PC-9 (cell line): ENCODE results near the gene MAK. TPM values are rescaled to one million over a fixed set of nuclear protein-coding genes. Genes with fewer than 3 reads are reported as not detected.
"Not testable (repeated sequence)": the region's sequence is repeated elsewhere in the genome, so short reads cannot be mapped to it uniquely, and the experiment has no call there.

Experiments
- BruUV-seq: library from RNA; stranded (reverse); fragments of 400-500 nt; replicated peaks from 2 replicates; lab custom pipeline; 2021; lab: Mats Ljungman, UMichigan
- CTCF ChIA-PET: fragments of 300-600 bp; sonication (Branson Sonifier 250); formaldehyde crosslinking; loops from one replicate; lab custom pipeline; 2022; ENCODE audit warnings: antibody characterized with exemption; lab: Charles Lee
- POLR2A ChIA-PET: fragments of 300-600 bp; sonication (Branson Sonifier 250); formaldehyde crosslinking; loops from one replicate; lab custom pipeline; 2022; ENCODE audit warnings: antibody characterized with exemption; ENCODE audit not compliant: unreplicated experiment; lab: Charles Lee
- DNase-seq, 2 experiments: peaks; one replicate each; pipeline versions ENCODE4 v3.0.0 to v3.0.0-alpha.2; 2015 to 2022; ENCODE audit warnings: mixed read lengths in 1 of 2
- H2AFZ ChIP-seq: fragments of 200-600 bp; sonication (generic); 2 replicates; pipeline ENCODE4 v1.8.1; 2017; ENCODE audit warnings: antibody characterized with exemption
- H3F3A ChIP-seq: fragments of 200-600 bp; sonication (generic); 2 replicates; pipeline ENCODE4 v1.8.1; 2017; ENCODE audit warnings: antibody characterized with exemption, mild to moderate bottlenecking, low read depth; ENCODE audit not compliant: insufficient read depth
- H3K27ac ChIP-seq: fragments of 200-600 bp; sonication (generic); 2 replicates; pipeline ENCODE4 v1.6.1; 2016; ENCODE audit warnings: mixed run types
- H3K27me3 ChIP-seq: fragments of 200-600 bp; sonication (generic); 2 replicates; pipeline ENCODE4 v1.6.1; 2016; ENCODE audit warnings: low read depth, mixed run types; ENCODE audit not compliant: insufficient read depth
- H3K36me3 ChIP-seq: fragments of 200-600 bp; sonication (generic); 2 replicates; pipeline ENCODE4 v1.6.1; 2016; ENCODE audit warnings: low read depth, mixed run types
- H3K4me1 ChIP-seq: fragments of 200-600 bp; sonication (generic); replicated peaks from 2 replicates; pipeline ENCODE4 v1.6.1; 2016; ENCODE audit warnings: mixed run types; ENCODE audit not compliant: insufficient read depth
- H3K4me2 ChIP-seq: fragments of 200-600 bp; sonication (generic); 2 replicates; pipeline ENCODE4 v1.6.1; 2017; ENCODE audit warnings: mixed run types
- H3K4me3 ChIP-seq: fragments of 200-600 bp; sonication (generic); 2 replicates; pipeline ENCODE4 v1.6.1; 2016; ENCODE audit warnings: mixed run types
- H3K79me2 ChIP-seq: fragments of 200-600 bp; sonication (generic); 2 replicates; pipeline ENCODE4 v1.6.1; 2017; ENCODE audit warnings: low read depth, mixed run types
- H3K9me2 ChIP-seq: fragments of 200-600 bp; sonication (generic); 2 replicates; pipeline ENCODE4 v1.8.1; 2017; ENCODE audit warnings: mild to moderate bottlenecking; ENCODE audit not compliant: insufficient read depth
- H3K9me3 ChIP-seq: fragments of 200-600 bp; sonication (generic); 2 replicates; pipeline ENCODE4 v1.8.1; 2016; ENCODE audit warnings: low read depth; ENCODE audit not compliant: insufficient read depth
- H4K20me1 ChIP-seq: fragments of 200-600 bp; sonication (generic); 2 replicates; pipeline ENCODE4 v1.8.1; 2017; ENCODE audit not compliant: insufficient read depth
- CTCF ChIP-seq: fragments of 200-600 bp; sonication (generic); conservative IDR thresholded peaks from 2 replicates; pipeline ENCODE4 v1.6.1; 2017; ENCODE audit warnings: mixed run types, antibody characterized with exemption, mild to moderate bottlenecking, moderate library complexity
- EZH2 ChIP-seq: fragments of 200-600 bp; sonication (generic); IDR thresholded peaks from 2 replicates; pipeline ENCODE4 v1.8.0; 2017; ENCODE audit warnings: antibody characterized with exemption, low read depth
- intact Hi-C: fragments of 100-400 bp; cut with micrococcal nuclease; formaldehyde crosslinking; loops from one replicate; pipeline ENCODE4 v1.10.0; 2022; ENCODE audit not compliant: unreplicated experiment
- total RNA-seq: library from RNA; stranded (reverse); gene quantifications from 2 replicates; pipeline ENCODE4 v1.2.3, GENCODE V29; 2021

Gene MAK
- total RNA-seq, 1 experiment from 2014 or later: 1.6 TPM

- Histone ChIP-seq H3K27ac (no peak overlapping the region), H3K9me3 (no peaks in the 10 kb centered on the region), H2AFZ (no peak overlapping the region), H3K27me3 (no peaks in the 10 kb centered on the region), H3K4me3 (no peak overlapping the region), H3K4me2 (no peak overlapping the region), H4K20me1 (no peaks in the 10 kb centered on the region), H3K9me2 (no peaks in the 10 kb centered on the region), H3F3A (no peaks in the 10 kb centered on the region), H3K79me2 (no peaks in the 10 kb centered on the region), H3K36me3 (no peaks in the 10 kb centered on the region), H3K4me1 (peaks cover 3% of the 10 kb centered on the region; the same call in 1 of the 2 replicates)
- ChIA-PET POLR2A (interaction anchor here (0.6 kb wide), 1 partner anchor 16 kb away, joined by 14 read pairs; no protein-coding TSS in a partner anchor), CTCF (no interaction called here)
- intact Hi-C loops: no loop called here
- no peak for TF ChIP-seq CTCF
- TF ChIP-seq EZH2: no peak
- no peak for DNase-seq
- no TSS peak for BruUV-seq
Observed at GRCh38 chr6:10831609-10832008, 6.7 kb downstream of the MAK start.

GRCh38 chr6:10824819-10825218, 13.5 kb downstream of the MAK start:
- no peak overlapping the region for H3K27ac ChIP-seq
- no peaks in the 10 kb centered on the region for H3K79me2 ChIP-seq
- no peaks in the 10 kb centered on the region for H3K9me2 ChIP-seq
- H3K4me2 ChIP-seq: no peak overlapping the region
- H3K36me3 ChIP-seq: no peaks in the 10 kb centered on the region
- no peaks in the 10 kb centered on the region for H3K4me1 ChIP-seq
- no peaks in the 10 kb centered on the region for H3F3A ChIP-seq
- no TSS peak for BruUV-seq
- CTCF ChIA-PET: no interaction called here
- H3K9me3 ChIP-seq: no peaks in the 10 kb centered on the region
- POLR2A ChIA-PET: no interaction called here
- no peaks in the 10 kb centered on the region for H4K20me1 ChIP-seq
- DNase-seq: no peak
- TF ChIP-seq EZH2 (no peak), CTCF (no peak)
- intact Hi-C loops: no loop called here
- no peaks in the 10 kb centered on the region for H3K27me3 ChIP-seq
- H2AFZ ChIP-seq: no peak overlapping the region
- no peak overlapping the region for H3K4me3 ChIP-seq

GRCh38 chr6:10824297-10824696, 14.0 kb downstream of the MAK start:
- TF ChIP-seq EZH2 (no peak), CTCF (no peak)
- DNase-seq: no peak
- POLR2A ChIA-PET: no interaction called here
- Histone ChIP-seq H3K9me2 (no peaks in the 10 kb centered on the region), H3K9me3 (no peaks in the 10 kb centered on the region), H3K79me2 (no peaks in the 10 kb centered on the region), H3K4me1 (no peaks in the 10 kb centered on the region), H3K36me3 (no peaks in the 10 kb centered on the region), H3K27me3 (no peaks in the 10 kb centered on the region), H3K4me2 (no peak overlapping the region), H3K27ac (no peak overlapping the region), H3K4me3 (no peak overlapping the region), H2AFZ (no peak overlapping the region), H3F3A (no peaks in the 10 kb centered on the region), H4K20me1 (no peaks in the 10 kb centered on the region)
- CTCF ChIA-PET: no interaction called here
- BruUV-seq: no TSS peak
- intact Hi-C loops: no loop called here

- H3K4me2 ChIP-seq, H3K4me1 ChIP-seq, H4K20me1 ChIP-seq, H3K36me3 ChIP-seq, H3K4me3 ChIP-seq, intact Hi-C loops, H3K79me2 ChIP-seq, H3K9me2 ChIP-seq, DNase-seq, H3F3A ChIP-seq, BruUV-seq, H3K27ac ChIP-seq, H3K9me3 ChIP-seq, H3K27me3 ChIP-seq, H2AFZ ChIP-seq: not testable (repeated sequence)
- ChIA-PET CTCF (interaction anchor here (0.6 kb wide), 1 partner anchor 336 kb away, joined by 4 read pairs; no protein-coding TSS in a partner anchor), POLR2A (interaction anchor here (0.6 kb wide), 1 partner anchor 79 kb away, joined by 5 read pairs; no protein-coding TSS in a partner anchor)
Observed at GRCh38 chr6:10814176-10814575, 24.2 kb downstream of the MAK start.
